Breast epithelium (tissue), 4 donors: Measurements from ENCODE around the gene SUMF1. TPM values are rescaled to one million over a fixed set of nuclear protein-coding genes. Genes with fewer than 3 reads are reported as not detected.

Experiments
- DNase-seq, 2 donors: peaks; one replicate each; pipeline ENCODE4 v3.0.0-alpha.2; 2019; ENCODE audit warnings: low spot score in 2 of 2
- H3K27ac ChIP-seq, 2 donors: fragments of 200-600 bp; sonication (generic) in 1 of 2; one replicate each; pipeline ENCODE4 v1.5.1; 2016 to 2019; ENCODE audit warnings: mild to moderate bottlenecking in 1 of 2
- H3K27me3 ChIP-seq, 2 donors: fragments of 200-600 bp; sonication (generic) in 1 of 2; one replicate each; pipeline versions ENCODE4 v1.5.1 to v1.6.0; 2017 to 2019; ENCODE audit warnings: control low read depth in 1 of 2, mild to moderate bottlenecking in 1 of 2
- H3K36me3 ChIP-seq: fragments of 200-600 bp; one replicate; pipeline ENCODE4 v1.5.1; 2019
- H3K4me1 ChIP-seq, 2 donors: fragments of 200-600 bp; sonication (generic); one replicate each; pipeline ENCODE4 v1.5.1; 2016 to 2019; ENCODE audit warnings: control low read depth in 1 of 2
- H3K4me3 ChIP-seq, 3 donors: fragments of 200-600 bp; sonication (generic); 1 replicate in 2 of 3; 2 replicates in 1 of 3; pipeline ENCODE4 v1.5.1; 2016 to 2019; ENCODE audit warnings: mild to moderate bottlenecking in 3 of 3, moderate library complexity in 2 of 3
- H3K9me3 ChIP-seq, 2 donors: fragments of 200-600 bp; sonication (generic) in 1 of 2; one replicate each; pipeline ENCODE4 v1.5.1; 2016 to 2019; ENCODE audit warnings: control low read depth in 1 of 2
- CTCF ChIP-seq, 3 donors: fragments of 450-650 bp; IDR thresholded peaks; one replicate each; pipeline ENCODE4 v1.5.1; 2016 to 2017; ENCODE audit warnings: antibody characterized with exemption in 3 of 3, mild to moderate bottlenecking in 3 of 3, moderate library complexity in 3 of 3
- POLR2A ChIP-seq: fragments of 450-650 bp; IDR thresholded peaks from one replicate; pipeline ENCODE4 v1.6.1; 2016; ENCODE audit warnings: antibody characterized with exemption, mild to moderate bottlenecking, moderate library complexity
- POLR2AphosphoS5 ChIP-seq, 3 donors: sonication (generic); formaldehyde crosslinking; IDR thresholded peaks; one replicate each; pipeline ENCODE4 v1.6.1; 2017; ENCODE audit warnings: antibody characterized with exemption in 3 of 3
- intact Hi-C: fragments of 100-400 bp; cut with DNase I; formaldehyde crosslinking; loops from one replicate; pipeline ENCODE4 v1.15.1; 2023; ENCODE audit warnings: low total_unique reads
- total RNA-seq, 3 donors: library from RNA; depleted of rRNA; stranded (reverse); fragments of >200 nt; gene quantifications; one replicate each; pipeline ENCODE4 v1.1.0, GENCODE V29; 2016

The SUMF1 gene
- total RNA-seq, 3 donors from 2014 or later: 84.2 to 87.1 (median 84.9) TPM

DNA sequence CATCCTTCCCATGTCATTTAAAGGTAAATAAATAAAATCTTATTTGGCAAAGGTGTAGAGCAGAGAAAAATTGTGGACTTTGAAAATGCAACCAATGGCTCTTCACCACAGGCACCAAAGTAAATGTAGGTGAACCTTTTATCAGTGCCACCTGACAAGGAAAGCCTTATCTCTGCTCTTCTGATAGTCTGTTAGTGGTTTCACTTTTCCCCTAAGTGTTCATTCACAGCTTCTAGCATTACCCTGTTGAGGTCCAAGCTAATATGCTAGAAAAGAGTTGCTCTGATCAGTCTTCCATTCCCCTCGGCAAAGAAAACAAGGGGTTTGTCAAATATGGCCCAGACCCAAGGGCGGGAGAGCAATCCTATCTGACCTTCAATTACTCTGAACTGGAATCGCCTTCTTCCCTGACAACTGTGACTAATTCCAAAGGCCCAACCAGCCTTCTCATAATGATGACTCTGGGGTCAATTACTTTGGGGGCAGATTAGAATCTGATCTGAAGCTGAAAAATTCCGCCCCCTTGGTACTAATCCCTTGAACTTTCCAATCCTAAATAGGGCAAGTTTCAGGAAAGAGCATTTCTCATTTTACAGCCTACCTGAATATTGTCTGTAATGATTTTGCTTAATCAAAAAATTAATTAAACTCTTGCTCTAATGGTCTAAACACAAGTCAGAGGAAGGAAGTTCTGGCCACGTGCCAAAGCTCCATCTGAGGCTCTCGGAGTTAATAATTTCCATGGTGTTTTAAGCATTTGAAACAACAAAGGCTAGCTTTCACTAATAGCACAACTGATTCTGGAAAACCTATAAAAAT, 111.5 kb downstream of the SUMF1 start:
- H3K36me3 ChIP-seq: no peaks in the 10 kb centered on the region
- H3K9me3 ChIP-seq: no peaks in the 10 kb centered on the region
- no peak overlapping the region for H3K4me3 ChIP-seq
- no peaks in the 10 kb centered on the region for H3K27me3 ChIP-seq
- TF ChIP-seq POLR2A: no peak
- TF ChIP-seq POLR2AphosphoS5 (IDR thresholded peaks at IDR 0.05): no peak
- TF ChIP-seq CTCF (IDR thresholded peaks at IDR 0.05): no peak
- intact Hi-C loops: loop anchor here (5.0 kb wide), 1 partner anchor 267 kb away; no protein-coding TSS in a partner anchor
- peak overlapping the region; percentile 7 to 28 for H3K27ac ChIP-seq
- DNase-seq: no peak
- no peaks in the 10 kb centered on the region for H3K4me1 ChIP-seq

- Histone ChIP-seq H3K27ac (peak overlapping the region in 1 of 2 donors; percentile 69), H3K36me3 (no peaks in the 10 kb centered on the region), H3K9me3 (no peaks in the 10 kb centered on the region), H3K4me3 (no peak overlapping the region), H3K27me3 (no peaks in the 10 kb centered on the region), H3K4me1 (no peaks in the 10 kb centered on the region)
- no peak for DNase-seq
- intact Hi-C loops: loop anchor here (5.0 kb wide), 1 partner anchor 280 kb away; no protein-coding TSS in a partner anchor
- TF ChIP-seq POLR2A (no peak), CTCF (IDR thresholded peaks at IDR 0.05) (no peak), POLR2AphosphoS5 (IDR thresholded peaks at IDR 0.05) (no peak)
These were observed 115.2 kb downstream of the SUMF1 start for GRCh38 chr3:4351872-4352271.

DNA sequence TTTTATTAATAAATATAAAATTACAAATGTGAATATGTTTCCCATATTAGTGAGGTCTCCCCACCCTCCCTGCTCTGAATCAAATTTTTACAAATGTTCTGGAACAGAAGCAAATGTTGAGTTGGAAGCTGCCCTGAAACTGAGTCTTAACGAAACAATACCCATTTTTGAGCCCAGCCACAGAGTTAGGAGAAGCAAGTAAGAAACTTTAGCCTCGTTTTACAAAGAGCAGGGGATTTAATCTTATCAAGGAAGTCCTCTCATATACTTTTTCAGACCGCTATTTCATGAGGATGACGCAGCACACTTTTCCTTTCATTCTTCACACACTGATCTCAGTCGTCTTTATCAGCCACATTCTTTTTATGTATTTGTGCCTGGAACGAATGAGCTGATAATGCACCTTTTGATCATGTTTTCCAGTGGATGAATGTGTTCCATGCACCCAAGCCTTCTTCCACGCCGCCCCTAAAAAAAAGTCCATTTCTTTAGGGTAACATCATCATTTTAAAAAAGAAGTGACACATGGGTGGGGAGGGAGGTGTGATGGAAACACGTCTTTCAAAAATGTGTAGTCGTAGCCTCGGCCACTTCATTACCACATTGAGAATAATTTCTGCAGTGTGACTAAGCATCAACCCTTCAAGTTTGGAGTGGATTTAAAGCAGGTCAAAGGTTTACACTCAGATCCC, 115.8 kb downstream of the SUMF1 start:
- no peaks in the 10 kb centered on the region for H3K9me3 ChIP-seq
- H3K36me3 ChIP-seq: no peaks in the 10 kb centered on the region
- intact Hi-C loops: loop anchor here (5.0 kb wide), 1 partner anchor 281 kb away; no protein-coding TSS in a partner anchor
- H3K4me1 ChIP-seq: no peaks in the 10 kb centered on the region
- DNase-seq: no peak
- TF ChIP-seq POLR2A (no peak), POLR2AphosphoS5 (IDR thresholded peaks at IDR 0.05) (no peak), CTCF (IDR thresholded peaks at IDR 0.05) (no peak)
- H3K27me3 ChIP-seq: no peaks in the 10 kb centered on the region
- peak overlapping the region; percentile 4 to 69 for H3K27ac ChIP-seq
- peak overlapping the region; percentile 32 to 39 (median 38) for H3K4me3 ChIP-seq

GRCh38 chr3:4350789-4351163, 116.3 kb downstream of the SUMF1 start:
- TF ChIP-seq CTCF (IDR thresholded peaks at IDR 0.05) (peak; percentile 63 to 85 (median 74)), POLR2A (no peak), POLR2AphosphoS5 (IDR thresholded peaks at IDR 0.05) (no peak)
- DNase-seq: no peak
- peak overlapping the region; percentile 32 to 39 (median 38) for H3K4me3 ChIP-seq
- intact Hi-C loops: loop anchor here (5.0 kb wide), 1 partner anchor 282 kb away; no protein-coding TSS in a partner anchor
- H3K36me3 ChIP-seq: no peaks in the 10 kb centered on the region
- H3K4me1 ChIP-seq: no peaks in the 10 kb centered on the region
- H3K27ac ChIP-seq: peak overlapping the region; percentile 4 to 69
- no peaks in the 10 kb centered on the region for H3K27me3 ChIP-seq
- H3K9me3 ChIP-seq: no peaks in the 10 kb centered on the region

DNA sequence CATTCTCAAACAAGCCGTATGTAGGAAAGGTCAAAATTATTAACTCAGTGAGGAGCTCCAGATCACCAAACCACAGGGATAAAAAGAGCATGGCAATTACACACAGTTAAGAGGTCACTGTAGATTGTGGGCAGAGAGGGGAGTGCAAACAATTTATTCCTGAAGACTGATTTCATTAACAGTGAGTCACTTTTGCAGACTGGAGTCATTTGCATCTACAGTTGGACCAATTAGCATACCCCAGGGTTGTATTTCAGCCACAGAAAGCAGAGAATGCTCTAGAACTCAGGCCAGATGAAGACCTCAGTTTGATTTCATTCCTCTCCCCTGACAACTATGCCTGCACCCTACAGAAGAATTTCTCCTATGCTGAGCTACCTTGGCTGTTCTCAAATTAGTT, 123.8 kb downstream of the SUMF1 start:
- intact Hi-C loops: no loop called here
- no peaks in the 10 kb centered on the region for H3K27me3 ChIP-seq
- no peak for DNase-seq
- TF ChIP-seq POLR2AphosphoS5 (IDR thresholded peaks at IDR 0.05) (no peak), POLR2A (no peak), CTCF (IDR thresholded peaks at IDR 0.05) (no peak)
- H3K4me3 ChIP-seq: no peak overlapping the region
- no peaks in the 10 kb centered on the region for H3K4me1 ChIP-seq
- no peaks in the 10 kb centered on the region for H3K36me3 ChIP-seq
- H3K27ac ChIP-seq: peak overlapping the region in 1 of 2 donors; percentile 21
- H3K9me3 ChIP-seq: no peaks in the 10 kb centered on the region
